ENCODE data around the gene CACNA1G. TPM values are rescaled to one million over a fixed set of nuclear protein-coding genes. Genes with fewer than 3 reads are reported as not detected.
A peak's percentile ranks its signal among the peaks of the same experiment; 100 is the strongest.

CACNA1G gene
- total and polyA plus RNA-seq, 9 of the 15 experiments (the other 6 are each of a cell fraction or from before 2014, with no cell fraction given): 0.01 TPM; not detected in 8

DNA sequence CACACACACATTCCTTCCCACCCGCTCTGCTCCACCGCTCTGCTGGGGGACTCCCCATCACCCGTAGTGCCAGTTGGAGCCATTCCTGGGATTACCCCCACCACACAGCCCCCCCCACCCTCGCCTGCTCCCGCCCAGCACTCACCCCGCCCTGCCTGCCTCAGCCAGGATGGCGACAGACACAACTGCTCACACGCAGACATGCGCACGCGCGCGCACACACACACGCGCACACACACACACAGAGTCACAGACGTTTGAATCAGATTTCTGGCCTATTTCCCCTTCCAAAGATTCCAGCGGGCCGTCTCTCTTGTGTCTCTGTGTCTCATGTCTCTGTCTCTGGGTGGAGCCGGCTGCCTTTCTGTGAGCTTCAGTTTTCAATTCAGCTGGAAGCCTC is 4.4 kb downstream of the CACNA1G start:
- ChIA-PET POLR2A (no interaction called here), CTCF (ENCODE audit: low intra/inter-chr PET ratio) (no interaction called here)
- in situ Hi-C loops (cut with MboI) (no loop called here), intact Hi-C loops (cut with micrococcal nuclease) (no loop called here)
- Histone ChIP-seq H3K4me3 (no peak overlapping the region), H2AFZ (ENCODE audit: low read depth, low read length) (no peak overlapping the region), H3K9me1 (ENCODE audit: control insufficient read depth, insufficient read depth, low read length) (no peaks in the 10 kb centered on the region), H3K27ac (ENCODE audit: extremely low read depth, low read depth, low read length) (no peak overlapping the region), H3K27me3 (ENCODE audit: control insufficient read depth in 2 of 2, insufficient read depth in 2 of 2, low read length in 2 of 2) (peaks cover 15 to 60% of the 10 kb centered on the region in 2 experiments), H3K4me2 (ENCODE audit: insufficient read depth, low read length) (no peak overlapping the region), H3K4me1 (replicated peaks in 1 of 2; ENCODE audit: control insufficient read depth in 2 of 2, insufficient read depth in 2 of 2, low read length in 2 of 2) (peaks cover 4 to 23% of the 10 kb centered on the region in 2 experiments), H3K36me3 (ENCODE audit: control insufficient read depth, insufficient read depth, low read length) (no peaks in the 10 kb centered on the region), H3K9ac (ENCODE audit: insufficient read depth in 1 of 2, low read depth in 2 of 2, low read length in 2 of 2) (no peak overlapping the region), H4K20me1 (replicated peaks; ENCODE audit: control insufficient read depth, insufficient read depth, low read length) (peaks cover 15% of the 10 kb centered on the region; the same call in 1 of the 2 replicates), H3K79me2 (ENCODE audit: control insufficient read depth, insufficient read depth, low read length) (no peaks in the 10 kb centered on the region), H3K9me3 (replicated peaks; ENCODE audit: control insufficient read depth, insufficient read depth, low read depth, low read length) (no peaks in the 10 kb centered on the region)
- WGBS (ENCODE audit: insufficient coverage, low coverage, missing lambda C conversion rate): 12% methylated on average over 9 of the region's 19 CpGs
- BruUV-seq (replicated peaks): no TSS peak
- peak in 1 of 4 experiments; percentile 23 for DNase-seq (ENCODE audit: extremely low read depth in 1 of 4, low spot score in 3 of 4)
- ATAC-seq: no peak
- no peak for FAIRE-seq
- TF ChIP-seq, protein P1, sequence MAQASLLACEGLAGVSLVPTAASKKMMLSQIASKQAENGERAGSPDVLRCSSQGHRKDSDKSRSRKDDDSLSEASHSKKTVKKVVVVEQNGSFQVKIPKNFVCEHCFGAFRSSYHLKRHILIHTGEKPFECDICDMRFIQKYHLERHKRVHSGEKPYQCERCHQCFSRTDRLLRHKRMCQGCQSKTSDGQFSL (CRISPR knock-in tag; IDR thresholded peaks at IDR 0.05): no peak
- TF ChIP-seq, protein P1 (tag; IDR thresholded peaks at IDR 0.05): peak in 1 of 2 experiments; percentile 37; a peak in 1 of 4 replicates
- TF ChIP-seq ZNF217 (CRISPR knock-in tag; IDR thresholded peaks at IDR 0.05) (no peak), ARHGAP35 (IDR thresholded peaks at IDR 0.05; ENCODE audit: partially characterized antibody) (no peak), NRF1 (conservative IDR thresholded peaks at IDR 0.05 in 1 of 2, IDR thresholded peaks at IDR 0.05 in 1 of 2) (peak; percentile 72 to 74)
